Cardiac ventricle fibroblast (primary cell): Measurements from ENCODE around the gene RNPEPL1. TPM values are rescaled to one million over a fixed set of nuclear protein-coding genes. Genes with fewer than 3 reads are reported as not detected.

Experiments used
- total RNA-seq: library from RNA; depleted of rRNA; stranded (reverse); fragments of >200 nt; gene quantifications from 2 replicates; pipeline ENCODE4 v1.2.3, GENCODE V29; 2015

RNPEPL1 gene, protein sequence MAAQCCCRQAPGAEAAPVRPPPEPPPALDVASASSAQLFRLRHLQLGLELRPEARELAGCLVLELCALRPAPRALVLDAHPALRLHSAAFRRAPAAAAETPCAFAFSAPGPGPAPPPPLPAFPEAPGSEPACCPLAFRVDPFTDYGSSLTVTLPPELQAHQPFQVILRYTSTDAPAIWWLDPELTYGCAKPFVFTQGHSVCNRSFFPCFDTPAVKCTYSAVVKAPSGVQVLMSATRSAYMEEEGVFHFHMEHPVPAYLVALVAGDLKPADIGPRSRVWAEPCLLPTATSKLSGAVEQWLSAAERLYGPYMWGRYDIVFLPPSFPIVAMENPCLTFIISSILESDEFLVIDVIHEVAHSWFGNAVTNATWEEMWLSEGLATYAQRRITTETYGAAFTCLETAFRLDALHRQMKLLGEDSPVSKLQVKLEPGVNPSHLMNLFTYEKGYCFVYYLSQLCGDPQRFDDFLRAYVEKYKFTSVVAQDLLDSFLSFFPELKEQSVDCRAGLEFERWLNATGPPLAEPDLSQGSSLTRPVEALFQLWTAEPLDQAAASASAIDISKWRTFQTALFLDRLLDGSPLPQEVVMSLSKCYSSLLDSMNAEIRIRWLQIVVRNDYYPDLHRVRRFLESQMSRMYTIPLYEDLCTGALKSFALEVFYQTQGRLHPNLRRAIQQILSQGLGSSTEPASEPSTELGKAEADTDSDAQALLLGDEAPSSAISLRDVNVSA
- 25.7 and 32.1 TPM in 2 replicates for total RNA-seq

GRCh38 chr2:240567872-240568677 is at the start of gene RNPEPL1:
RNPEPL1 (plus strand) TSS chr2:240568484; CDS start chr2:240568587, 103 bp downstream.

DNA sequence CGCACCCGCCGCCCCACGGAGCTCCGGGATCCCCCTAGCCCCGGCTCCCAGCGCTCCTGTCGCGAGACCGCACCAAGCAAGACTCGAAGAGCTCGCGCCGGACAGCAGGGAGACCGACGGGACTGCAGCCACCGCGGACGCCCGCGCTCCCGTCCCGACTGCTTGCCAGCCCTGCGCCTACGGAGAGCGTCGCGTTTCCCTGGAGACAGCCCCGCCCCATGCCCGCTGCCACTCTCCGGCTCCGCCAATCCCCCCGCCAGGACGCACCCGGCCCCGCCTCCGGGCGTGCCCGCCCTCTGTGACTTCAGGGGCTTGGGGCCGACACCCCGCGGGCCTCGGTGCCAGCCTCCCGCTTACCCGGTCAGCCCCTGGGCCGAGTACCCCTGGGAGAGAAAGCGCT is 10.5 kb upstream of the RNPEPL1 start, which contains the start of gene ANKMY1:
ANKMY1 (minus strand) TSS at position 181 of the 400 bp plus-strand sequence. CDS start 653 bp downstream, outside the sequence.

DNA sequence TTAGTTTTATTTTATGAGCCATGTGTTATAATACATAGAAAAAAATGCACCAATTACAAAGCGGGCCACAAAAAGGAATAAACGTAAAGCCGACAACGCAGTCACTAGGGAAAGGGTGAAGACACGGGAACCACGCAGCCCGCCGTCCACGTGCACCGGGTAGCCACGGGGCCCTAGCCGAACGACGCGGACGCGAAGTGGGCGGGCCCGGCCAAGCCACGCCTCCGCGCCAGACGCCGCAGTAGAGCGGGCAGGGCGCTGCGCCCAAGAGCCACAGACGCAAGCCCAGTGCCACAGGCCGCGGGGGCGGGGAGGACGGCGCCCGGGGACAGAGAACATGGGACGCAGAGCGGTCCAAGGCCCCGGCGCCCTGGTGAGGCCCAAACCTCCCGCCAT is 8.2 kb upstream of the RNPEPL1 start, which contains the start of gene DUSP28:
DUSP28 (plus strand) TSS at position 274 of the 396 bp plus-strand sequence. CDS start 328 bp downstream, outside the sequence.

GRCh38 chr2:240586198-240586918 is 18.1 kb downstream of the RNPEPL1 start, which contains the start of gene CAPN10:
CAPN10 (plus strand) TSS chr2:240586734; CDS start chr2:240586912, 178 bp downstream.

DNA sequence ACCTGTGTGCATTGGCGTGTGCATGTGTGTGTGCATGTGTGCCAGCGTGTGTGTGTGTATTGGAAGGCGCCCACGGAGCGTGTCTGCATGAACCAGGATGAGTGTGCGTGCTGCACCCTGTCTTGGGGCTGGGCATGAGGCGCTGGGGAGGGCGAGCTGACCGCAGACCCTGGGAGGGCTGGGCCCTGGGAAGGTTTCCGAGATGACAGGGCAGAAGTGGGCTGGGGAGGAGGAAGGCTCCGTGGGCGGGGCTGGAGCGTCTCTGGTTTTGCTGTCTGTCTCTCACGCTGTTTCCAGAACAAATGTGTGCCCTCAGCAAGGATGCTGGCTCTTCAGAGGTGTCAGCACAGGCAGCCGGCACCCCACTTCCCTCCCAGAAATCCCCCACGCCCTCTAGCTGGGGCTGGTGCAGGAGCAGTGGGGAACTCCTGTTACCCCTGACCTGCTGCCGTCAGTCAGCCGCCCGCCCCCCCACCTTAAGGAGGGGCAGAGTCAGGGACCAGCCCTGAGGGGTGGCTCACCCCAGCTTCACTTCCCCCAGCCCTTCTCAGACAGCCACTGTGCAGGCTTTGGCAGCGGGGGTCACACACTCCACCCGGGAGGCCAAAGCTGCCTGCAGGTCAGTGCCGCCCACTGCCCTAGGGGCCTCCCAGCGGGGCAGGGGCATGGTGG is 56.8 kb downstream of the RNPEPL1 start, which contains the start of gene GPR35:
GPR35 (plus strand) TSS at position 531 of the 672 bp plus-strand sequence. CDS start 4,473 bp downstream, outside the sequence.

Other genes with a start within 250 kb of the RNPEPL1 start
- 248 and 255 TPM in 2 replicates for gene GPC1, start 132.8 kb upstream of the RNPEPL1 start, total RNA-seq
- gene ANKMY1, start 10.5 kb upstream of the RNPEPL1 start, total RNA-seq: 5.4 and 6.3 TPM in 2 replicates
- 3.3 and 7.2 TPM in 2 replicates for gene DUSP28, start 8.1 kb upstream of the RNPEPL1 start, total RNA-seq
- 4.1 and 8.3 TPM in 2 replicates for gene CAPN10, start 18.2 kb downstream of the RNPEPL1 start, total RNA-seq
- gene GPR35, start 57.0 kb downstream of the RNPEPL1 start, total RNA-seq: not detected in 2 replicates
- not detected in 2 replicates for gene AQP12B, start 114.4 kb downstream of the RNPEPL1 start, total RNA-seq
- gene AQP12A, start 123.4 kb downstream of the RNPEPL1 start, total RNA-seq: not detected in 2 replicates